ENCODE data around the gene C16orf87.

C16orf87 gene

GRCh38 chr16:46756772-46757171, 74.2 kb downstream of the C16orf87 start:
- no peak for DNase-seq (ENCODE audit: low read depth)

- no peak for DNase-seq (ENCODE audit: low read depth)
Measured at GRCh38 chr16:46753015-46753414, 78.0 kb downstream of the C16orf87 start.

GRCh38 chr16:46751381-46751780, 79.6 kb downstream of the C16orf87 start:
- DNase-seq (ENCODE audit: low read depth): no peak

GRCh38 chr16:46748775-46749705, 81.9 kb downstream of the C16orf87 start:
- no peak for DNase-seq (ENCODE audit: low read depth)

GRCh38 chr16:46747777-46748651, 83.0 kb downstream of the C16orf87 start, which contains the start of gene MYLK3:
MYLK3 (minus strand) TSS chr16:46748344; CDS start chr16:46748193, 151 bp downstream.
- DNase-seq (ENCODE audit: low read depth): no peak

GRCh38 chr16:46746821-46747776, 83.9 kb downstream of the C16orf87 start:
- no peak for DNase-seq (ENCODE audit: low read depth)
